NK-92 (cell line): ENCODE results near the gene NTN5.

Source experiments
- DNase-seq: peaks from one replicate; lab custom pipeline; 2025; ENCODE audit not compliant: unreplicated experiment; lab: John Stamatoyannopoulos, UW

The NTN5 gene

GRCh38 chr19:48615231-48616040 is 57.4 kb downstream of the NTN5 start:
- DNase-seq: no peak

- no peak for DNase-seq
Measured at GRCh38 chr19:48614436-48615230, 58.2 kb downstream of the NTN5 start, which contains the start of gene FAM83E. FAM83E (minus strand) TSS chr19:48615076; CDS start chr19:48613372, 1,704 bp downstream.

- no peak for DNase-seq
Measured at GRCh38 chr19:48613852-48614435, 58.9 kb downstream of the NTN5 start.

- no peak for DNase-seq
Measured at GRCh38 chr19:48613024-48613851, 59.6 kb downstream of the NTN5 start.

- DNase-seq: no peak
Measured at GRCh38 chr19:48611872-48612271, 60.9 kb downstream of the NTN5 start.
